ENCODE results near the gene TNFAIP8L2. TPM values are rescaled to one million over a fixed set of nuclear protein-coding genes. Genes with fewer than 3 reads are reported as not detected.

TNFAIP8L2 gene
- not detected in 5 replicates for total RNA-seq (2022; extraction: Qiagen RNA extraction)

GRCh38 chr1:151156515-151156819 lies at the start of gene TNFAIP8L2:
TNFAIP8L2 (plus strand) TSS chr1:151156649; CDS start chr1:151158698, 2,049 bp downstream.

DNA sequence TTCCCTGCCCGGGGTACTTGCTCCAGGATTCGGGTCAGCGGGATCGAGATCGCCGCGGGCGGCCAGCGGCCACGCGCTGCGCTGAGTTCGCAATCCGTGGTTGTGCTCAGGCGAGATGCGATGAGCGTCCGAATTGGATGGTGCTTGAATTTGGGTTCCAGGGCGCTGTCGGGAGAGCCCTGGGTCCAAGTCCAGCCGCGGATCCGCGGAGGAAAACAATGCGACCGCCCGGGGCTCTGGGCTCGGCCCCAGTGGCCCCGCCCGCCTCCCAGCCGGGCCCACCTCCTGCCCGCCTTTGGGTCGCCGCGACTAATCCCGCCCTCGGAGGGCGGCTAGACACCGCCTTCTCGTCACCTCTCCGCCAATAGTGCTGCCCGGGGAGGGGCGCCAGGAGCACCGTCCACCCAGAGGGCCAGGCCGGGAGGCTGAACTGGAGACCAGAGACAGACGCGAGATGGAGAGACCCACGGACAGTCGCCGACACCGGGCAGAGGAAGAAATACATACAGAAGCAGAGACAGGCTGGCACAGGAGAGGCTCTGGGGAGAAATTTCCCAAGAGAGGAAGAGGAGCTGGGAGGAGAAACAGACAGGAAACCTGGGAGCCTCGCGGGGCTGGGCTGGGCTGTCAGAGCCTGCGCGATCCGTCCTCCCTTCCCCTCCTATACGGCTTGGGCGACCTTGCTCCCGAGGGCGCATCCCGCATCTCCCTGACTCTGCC lies 9.9 kb upstream of the TNFAIP8L2 start, which contains the start of gene SEMA6C:
Gene SEMA6C (minus strand): TSS at position 220 of the 720 bp plus-strand sequence. CDS start 4,010 bp downstream, outside the sequence.

DNA sequence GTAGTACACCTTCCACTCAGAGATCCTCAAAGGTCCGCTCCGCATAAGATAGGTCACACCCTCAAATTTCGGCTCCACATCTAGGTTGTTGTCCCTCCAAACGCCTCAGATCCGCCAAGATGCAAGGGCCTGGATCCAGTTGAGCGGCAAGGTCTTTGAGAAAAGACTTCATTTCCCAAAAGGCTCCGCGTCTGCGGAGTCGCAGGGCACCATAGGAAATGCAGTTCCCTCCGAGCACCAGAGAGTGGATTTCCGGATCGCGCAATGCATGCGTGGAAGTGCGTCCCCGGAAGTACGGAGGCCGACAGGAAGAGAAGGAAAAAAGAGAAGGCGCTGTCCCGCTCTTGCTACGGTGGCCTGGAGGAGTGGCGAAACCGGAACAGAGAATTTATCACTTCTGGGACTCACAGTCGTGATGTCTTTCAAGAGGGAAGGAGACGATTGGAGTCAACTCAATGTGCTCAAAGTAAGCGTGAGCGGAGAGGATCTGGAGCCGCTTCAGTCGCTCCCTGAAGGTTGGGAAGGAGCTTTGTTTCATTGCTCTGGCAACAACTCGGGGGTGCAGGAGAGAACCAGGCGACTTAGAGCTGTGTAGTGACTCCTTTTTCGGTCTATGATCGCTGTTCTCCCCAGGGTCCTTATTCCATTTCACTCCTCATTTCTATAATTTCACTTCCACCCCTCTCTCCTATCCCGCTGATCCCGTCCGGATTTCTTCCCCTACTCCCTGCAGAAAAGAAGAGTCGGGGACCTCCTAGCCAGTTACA lies 9.5 kb downstream of the TNFAIP8L2 start, which contains the start of the genes LYSMD1 and SCNM1:
Gene LYSMD1 (minus strand): TSS at position 165 of the 767 bp plus-strand sequence. CDS start 644 bp downstream, outside the sequence.
Gene SCNM1 (plus strand): TSS at position 407 of the 767 bp plus-strand sequence. CDS start 9 bp downstream, at position 416.

DNA sequence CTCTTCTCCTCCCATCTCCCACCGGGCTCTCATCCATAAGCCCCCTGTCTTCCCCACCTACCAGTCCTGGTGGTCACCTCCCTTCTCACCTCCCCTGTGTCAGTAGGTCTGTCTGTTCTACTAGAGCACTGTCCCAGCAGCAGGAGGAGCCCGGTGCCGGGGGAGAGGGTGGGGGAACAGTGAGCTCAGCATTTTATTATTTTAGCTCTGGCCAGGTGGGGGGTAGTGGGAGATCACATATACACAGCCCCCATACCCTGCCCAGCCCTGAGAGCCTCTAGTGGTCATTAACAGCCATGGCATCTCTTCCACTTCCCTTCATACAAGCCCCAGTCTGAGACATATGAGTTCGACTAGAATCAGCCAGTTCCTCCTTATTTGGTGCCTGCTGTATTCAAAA lies 19.4 kb downstream of the TNFAIP8L2 start, which contains the start of gene TMOD4:
Gene TMOD4 (minus strand): TSS at position 119 of the 400 bp plus-strand sequence. CDS start 1,106 bp downstream, outside the sequence.

GRCh38 chr1:151189637-151190445 lies 33.4 kb downstream of the TNFAIP8L2 start, which contains the start of gene VPS72:
VPS72 (minus strand) TSS chr1:151190197; CDS start chr1:151190121, 76 bp downstream.

GRCh38 chr1:151198254-151199127 lies 42.0 kb downstream of the TNFAIP8L2 start, which contains the start of gene PIP5K1A:
PIP5K1A (plus strand) TSS chr1:151198552; CDS start chr1:151198997, 445 bp downstream.

Other genes with a start within 250 kb of the TNFAIP8L2 start
- gene SETDB1, start 230.3 kb upstream of the TNFAIP8L2 start, total RNA-seq (2022; extraction: Qiagen RNA extraction): 21.6 to 27.7 TPM (median 24.1 TPM) in 5 replicates
- 239 to 260 TPM (median 257 TPM) in 5 replicates for gene CERS2, start 181.8 kb upstream of the TNFAIP8L2 start, total RNA-seq (2022; extraction: Qiagen RNA extraction)
- 0.71 to 1.2 TPM (median 0.89 TPM) in 5 replicates for gene ANXA9, start 174.4 kb upstream of the TNFAIP8L2 start, total RNA-seq (2022; extraction: Qiagen RNA extraction)
- 2.5 to 3.9 TPM (median 3.3 TPM) in 5 replicates for gene MINDY1, start 149.7 kb upstream of the TNFAIP8L2 start, total RNA-seq (2022; extraction: Qiagen RNA extraction)
- 14.7 to 18.6 TPM (median 17.8 TPM) in 5 replicates for gene PRUNE1, start 148.2 kb upstream of the TNFAIP8L2 start, total RNA-seq (2022; extraction: Qiagen RNA extraction)
- 0.07 to 0.17 TPM (median 0.11 TPM) in 4 of 5 replicates, not detected in the other for gene BNIPL, start 120.1 kb upstream of the TNFAIP8L2 start, total RNA-seq (2022; extraction: Qiagen RNA extraction)
- 5.6 to 8.1 TPM (median 6.4 TPM) in 5 replicates for gene C1orf56, start 108.9 kb upstream of the TNFAIP8L2 start, total RNA-seq (2022; extraction: Qiagen RNA extraction)
- 88.2 to 91.9 TPM (median 89.9 TPM) in 5 replicates for gene CDC42SE1, start 97.0 kb upstream of the TNFAIP8L2 start, total RNA-seq (2022; extraction: Qiagen RNA extraction)
- gene MLLT11, start 96.3 kb upstream of the TNFAIP8L2 start, total RNA-seq (2022; extraction: Qiagen RNA extraction): 11.9 to 15.4 TPM (median 14.5 TPM) in 5 replicates
- 2.6 to 3.9 TPM (median 3.8 TPM) in 5 replicates for gene GABPB2, start 85.9 kb upstream of the TNFAIP8L2 start, total RNA-seq (2022; extraction: Qiagen RNA extraction)
- gene SEMA6C, start 10.0 kb upstream of the TNFAIP8L2 start, total RNA-seq (2022; extraction: Qiagen RNA extraction): 1.5 to 2.3 TPM (median 1.5 TPM) in 5 replicates
- 5.2 to 7.3 TPM (median 7.1 TPM) in 5 replicates for gene LYSMD1, start 9.3 kb downstream of the TNFAIP8L2 start, total RNA-seq (2022; extraction: Qiagen RNA extraction)
- gene SCNM1, start 9.5 kb downstream of the TNFAIP8L2 start, total RNA-seq (2022; extraction: Qiagen RNA extraction): 45.2 to 49.4 TPM (median 47.4 TPM) in 5 replicates
- 0.23 to 0.43 TPM (median 0.35 TPM) in 3 of 5 replicates, not detected in the others for gene TMOD4, start 19.3 kb downstream of the TNFAIP8L2 start, total RNA-seq (2022; extraction: Qiagen RNA extraction)
- 49.1 to 77.7 TPM (median 52.5 TPM) in 5 replicates for gene VPS72, start 33.5 kb downstream of the TNFAIP8L2 start, total RNA-seq (2022; extraction: Qiagen RNA extraction)
- gene PIP5K1A, start 41.9 kb downstream of the TNFAIP8L2 start, total RNA-seq (2022; extraction: Qiagen RNA extraction): 57.0 to 64.9 TPM (median 60.7 TPM) in 5 replicates
- 173 to 199 TPM (median 198 TPM) in 5 replicates for gene PSMD4, start 98.1 kb downstream of the TNFAIP8L2 start, total RNA-seq (2022; extraction: Qiagen RNA extraction)
- gene ZNF687, start 125.7 kb downstream of the TNFAIP8L2 start, total RNA-seq (2022; extraction: Qiagen RNA extraction): 11.3 to 15.1 TPM (median 13.2 TPM) in 5 replicates
- 21.3 to 29.4 TPM (median 28.8 TPM) in 5 replicates for gene PI4KB, start 170.8 kb downstream of the TNFAIP8L2 start, total RNA-seq (2022; extraction: Qiagen RNA extraction)
- gene RFX5, start 190.6 kb downstream of the TNFAIP8L2 start, total RNA-seq (2022; extraction: Qiagen RNA extraction): 18.4 to 23.2 TPM (median 19.2 TPM) in 5 replicates
- 6.2 to 7.8 TPM (median 6.6 TPM) in 5 replicates for gene SELENBP1, start 216.1 kb downstream of the TNFAIP8L2 start, total RNA-seq (2022; extraction: Qiagen RNA extraction)
- gene PSMB4, start 242.9 kb downstream of the TNFAIP8L2 start, total RNA-seq (2022; extraction: Qiagen RNA extraction): 345 to 394 TPM (median 364 TPM) in 5 replicates